DOHH2 (cell line): Measurements from ENCODE around the gene CUEDC1.

ENCODE experiments used
- H3F3A ChIP-seq: fragments of 200-600 bp; sonication (generic), shearing (Covaris generic); 2 replicates; pipeline ENCODE4 v1.6.0; 2016; ENCODE audit warnings: antibody characterized with exemption, mild to moderate bottlenecking; ENCODE audit not compliant: control insufficient read depth, insufficient read depth
- H3K27ac ChIP-seq: fragments of 200-600 bp; sonication (generic); 2 replicates; pipeline ENCODE4 v1.5.1; 2014; ENCODE audit warnings: low read depth, mild to moderate bottlenecking, low read length, moderate library complexity
- H3K27me3 ChIP-seq: fragments of 200-600 bp; sonication (generic); 2 replicates; pipeline ENCODE4 v1.6.1; 2014; ENCODE audit warnings: mild to moderate bottlenecking, low read length, mixed read lengths; ENCODE audit not compliant: control insufficient read depth
- H3K36me3 ChIP-seq: fragments of 200-600 bp; sonication (generic); 2 replicates; pipeline ENCODE4 v1.6.1; 2014; ENCODE audit warnings: mild to moderate bottlenecking, low read length, moderate library complexity, mixed read lengths; ENCODE audit not compliant: control insufficient read depth
- H3K4me1 ChIP-seq: fragments of 200-600 bp; sonication (generic); 2 replicates; pipeline ENCODE4 v1.6.1; 2014; ENCODE audit warnings: mild to moderate bottlenecking, low read length, mixed read lengths; ENCODE audit not compliant: control insufficient read depth
- H3K4me2 ChIP-seq: fragments of 200-600 bp; sonication (generic); 2 replicates; pipeline ENCODE4 v1.6.0; 2014; ENCODE audit warnings: mild to moderate bottlenecking, low read length, moderate library complexity
- H3K4me3 ChIP-seq: fragments of 200-600 bp; sonication (generic); 2 replicates; pipeline ENCODE4 v1.5.1; 2014; ENCODE audit warnings: mild to moderate bottlenecking, low read length, mixed read lengths
- H3K79me2 ChIP-seq: fragments of 200-600 bp; sonication (generic); 2 replicates; pipeline ENCODE4 v1.6.1; 2014; ENCODE audit warnings: mild to moderate bottlenecking, low read length, mixed read lengths; ENCODE audit not compliant: control insufficient read depth
- H3K9me2 ChIP-seq: fragments of 200-600 bp; sonication (generic); replicated peaks from 2 replicates; pipeline ENCODE4 v1.6.1; 2014; ENCODE audit warnings: mild to moderate bottlenecking, low read length, mixed read lengths; ENCODE audit not compliant: control insufficient read depth
- H3K9me3 ChIP-seq: fragments of 200-600 bp; sonication (generic); 2 replicates; pipeline ENCODE4 v1.6.1; 2014; ENCODE audit warnings: antibody characterized with exemption, low read length, mixed read lengths; ENCODE audit not compliant: control insufficient read depth, insufficient read depth
- H4K20me1 ChIP-seq: fragments of 200-600 bp; sonication (generic); 2 replicates; pipeline ENCODE4 v1.6.0; 2014; ENCODE audit warnings: low read depth, mild to moderate bottlenecking, antibody characterized with exemption, low read length, moderate library complexity; ENCODE audit not compliant: control insufficient read depth, insufficient read depth
- EZH2phosphoT487 ChIP-seq: fragments of 200-600 bp; sonication (generic); IDR thresholded peaks from 2 replicates; pipeline ENCODE4 v1.6.1; 2017; ENCODE audit warnings: borderline replicate concordance, mild to moderate bottlenecking, antibody characterized with exemption, low read length, moderate library complexity, mixed read lengths
- TF ChIP-seq, protein P1 (sequence below): fragments of 200-600 bp; sonication (generic); IDR thresholded peaks from one replicate; pipeline ENCODE4 v1.5.1; 2014; ENCODE audit warnings: antibody characterized with exemption, mild to moderate bottlenecking, low read depth, low read length; ENCODE audit not compliant: poor library complexity, severe bottlenecking

CUEDC1 gene

DNA sequence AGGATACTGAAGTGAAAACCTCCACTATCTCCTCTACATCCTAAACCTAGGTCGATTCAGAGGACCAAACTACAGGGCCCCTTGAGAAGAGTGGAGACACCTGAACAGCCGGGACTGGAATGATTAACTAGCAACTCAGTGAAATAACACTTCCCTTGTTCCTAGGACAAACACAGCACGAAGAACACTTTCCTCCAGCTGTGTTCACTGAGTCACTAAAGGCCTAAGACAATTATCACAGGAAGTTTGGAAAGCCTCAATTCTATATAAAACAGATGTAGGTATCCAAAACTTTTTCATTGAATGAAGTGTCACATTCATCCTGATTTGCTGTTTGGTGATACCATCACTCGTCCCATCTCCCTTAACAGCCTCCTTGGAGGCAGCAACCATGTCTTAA lies 15.5 kb upstream of the CUEDC1 start:
- Histone ChIP-seq H3F3A (no peaks in the 10 kb centered on the region), H3K9me2 (no peaks in the 10 kb centered on the region), H3K9me3 (no peaks in the 10 kb centered on the region), H4K20me1 (no peaks in the 10 kb centered on the region), H3K4me3 (no peak overlapping the region), H3K36me3 (peaks cover 24% of the 10 kb centered on the region), H3K27ac (no peak overlapping the region), H3K27me3 (peaks cover 17% of the 10 kb centered on the region; the same call in 1 of the 2 replicates), H3K79me2 (no peaks in the 10 kb centered on the region), H3K4me2 (no peak overlapping the region), H3K4me1 (no peaks in the 10 kb centered on the region)
- TF ChIP-seq, protein P1, sequence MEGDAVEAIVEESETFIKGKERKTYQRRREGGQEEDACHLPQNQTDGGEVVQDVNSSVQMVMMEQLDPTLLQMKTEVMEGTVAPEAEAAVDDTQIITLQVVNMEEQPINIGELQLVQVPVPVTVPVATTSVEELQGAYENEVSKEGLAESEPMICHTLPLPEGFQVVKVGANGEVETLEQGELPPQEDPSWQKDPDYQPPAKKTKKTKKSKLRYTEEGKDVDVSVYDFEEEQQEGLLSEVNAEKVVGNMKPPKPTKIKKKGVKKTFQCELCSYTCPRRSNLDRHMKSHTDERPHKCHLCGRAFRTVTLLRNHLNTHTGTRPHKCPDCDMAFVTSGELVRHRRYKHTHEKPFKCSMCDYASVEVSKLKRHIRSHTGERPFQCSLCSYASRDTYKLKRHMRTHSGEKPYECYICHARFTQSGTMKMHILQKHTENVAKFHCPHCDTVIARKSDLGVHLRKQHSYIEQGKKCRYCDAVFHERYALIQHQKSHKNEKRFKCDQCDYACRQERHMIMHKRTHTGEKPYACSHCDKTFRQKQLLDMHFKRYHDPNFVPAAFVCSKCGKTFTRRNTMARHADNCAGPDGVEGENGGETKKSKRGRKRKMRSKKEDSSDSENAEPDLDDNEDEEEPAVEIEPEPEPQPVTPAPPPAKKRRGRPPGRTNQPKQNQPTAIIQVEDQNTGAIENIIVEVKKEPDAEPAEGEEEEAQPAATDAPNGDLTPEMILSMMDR, result no peak
- no peak for TF ChIP-seq EZH2phosphoT487

DNA sequence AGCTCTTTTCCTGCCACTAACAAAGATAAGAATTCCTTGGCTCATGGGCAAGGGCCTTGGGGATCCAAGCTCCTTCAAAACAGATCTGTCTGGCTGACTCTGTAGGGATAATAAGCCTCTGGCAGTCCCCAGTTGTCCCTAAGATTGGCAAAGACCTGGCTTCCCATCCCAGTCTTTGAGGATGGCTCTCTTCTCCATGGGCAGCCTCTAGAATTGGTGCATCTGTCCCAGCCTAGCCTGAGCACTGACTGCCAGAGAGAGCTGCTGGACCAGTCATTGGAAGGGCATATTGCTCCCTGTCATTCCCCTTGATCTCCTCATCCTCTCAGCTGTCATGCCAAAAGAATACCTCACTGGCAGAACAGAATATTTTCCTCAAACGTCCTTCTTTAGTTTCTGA lies 13.2 kb upstream of the CUEDC1 start:
- Histone ChIP-seq H3F3A (no peaks in the 10 kb centered on the region), H3K79me2 (no peaks in the 10 kb centered on the region), H4K20me1 (no peaks in the 10 kb centered on the region), H3K4me2 (no peak overlapping the region), H3K4me1 (no peaks in the 10 kb centered on the region), H3K27ac (no peak overlapping the region), H3K9me2 (no peaks in the 10 kb centered on the region), H3K36me3 (peaks cover 6% of the 10 kb centered on the region; the same call in 1 of the 2 replicates), H3K27me3 (peaks cover 20% of the 10 kb centered on the region; the same call in 1 of the 2 replicates), H3K9me3 (no peaks in the 10 kb centered on the region), H3K4me3 (no peak overlapping the region)
- no peak for TF ChIP-seq EZH2phosphoT487
- TF ChIP-seq, protein P1, result no peak

DNA sequence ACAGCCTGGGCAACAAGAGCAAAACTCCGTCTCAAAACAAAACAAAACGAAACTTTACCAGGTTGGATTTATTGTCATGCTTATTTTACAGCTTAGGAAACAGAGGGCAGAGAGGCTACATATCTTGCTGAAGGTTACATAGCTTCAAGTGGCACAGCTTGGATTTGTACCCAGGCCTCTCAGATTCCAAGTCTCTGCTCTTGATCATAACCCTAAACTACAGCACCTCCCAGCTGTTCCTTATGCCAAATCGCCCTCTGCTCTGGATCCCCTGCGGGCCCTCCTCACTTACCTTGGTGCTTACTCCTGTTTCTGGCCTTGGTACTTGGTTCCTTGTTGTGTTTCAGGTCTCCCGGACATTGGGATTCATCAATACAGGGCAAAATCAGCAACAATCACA lies 11.7 kb upstream of the CUEDC1 start:
- Histone ChIP-seq H3F3A (no peaks in the 10 kb centered on the region), H3K9me2 (no peaks in the 10 kb centered on the region), H4K20me1 (no peaks in the 10 kb centered on the region), H3K79me2 (no peaks in the 10 kb centered on the region), H3K4me1 (no peaks in the 10 kb centered on the region), H3K4me2 (no peak overlapping the region), H3K27ac (no peak overlapping the region), H3K36me3 (no peaks in the 10 kb centered on the region), H3K27me3 (peaks cover 29% of the 10 kb centered on the region), H3K4me3 (no peak overlapping the region), H3K9me3 (no peaks in the 10 kb centered on the region)
- TF ChIP-seq, protein P1, result no peak
- TF ChIP-seq EZH2phosphoT487, result no peak

DNA sequence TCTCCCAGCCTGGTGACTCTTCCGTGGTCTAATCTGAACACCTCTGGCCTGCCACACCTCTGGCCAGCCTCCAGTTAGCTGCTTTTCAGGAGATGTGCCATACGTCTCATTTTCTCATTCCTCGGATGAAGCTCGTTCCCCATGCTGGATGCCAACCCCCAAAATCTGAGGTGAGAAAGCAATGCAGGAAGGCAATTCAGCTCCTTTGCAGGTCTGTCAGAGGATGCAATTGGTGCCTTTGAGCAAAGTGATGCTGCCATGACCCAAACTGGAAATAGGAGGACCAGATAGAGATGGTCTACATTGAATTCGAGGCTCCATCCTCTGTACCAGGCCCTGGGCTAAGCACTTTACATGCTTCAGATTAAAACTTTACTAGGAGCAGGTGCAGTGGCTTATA lies 11.0 kb upstream of the CUEDC1 start:
- H3K27ac ChIP-seq, result no peak overlapping the region
- no peaks in the 10 kb centered on the region for H3F3A ChIP-seq
- no peaks in the 10 kb centered on the region for H4K20me1 ChIP-seq
- H3K4me2 ChIP-seq, result no peak overlapping the region
- H3K4me1 ChIP-seq, result no peaks in the 10 kb centered on the region
- H3K36me3 ChIP-seq, result no peaks in the 10 kb centered on the region
- H3K9me3 ChIP-seq, result no peaks in the 10 kb centered on the region
- H3K9me2 ChIP-seq, result no peaks in the 10 kb centered on the region
- H3K4me3 ChIP-seq, result no peak overlapping the region
- TF ChIP-seq, protein P1, result no peak
- no peak for TF ChIP-seq EZH2phosphoT487
- peaks cover 30% of the 10 kb centered on the region for H3K27me3 ChIP-seq
- H3K79me2 ChIP-seq, result no peaks in the 10 kb centered on the region
